ENCODE data around the gene AGMO. TPM values are rescaled to one million over a fixed set of nuclear protein-coding genes. Genes with fewer than 3 reads are reported as not detected.

Gene AGMO
- total RNA-seq, 1 experiment from 2014 or later: not detected

- no peaks in the 10 kb centered on the region for H3K9me3 ChIP-seq (ENCODE audit: control insufficient read depth in 1 of 2, insufficient read depth in 1 of 2, low read depth in 1 of 2, low read length in 2 of 2)
- RAD21 ChIA-PET (ENCODE audit: low non-redundant PET in 1 of 2, low total read pairs in 2 of 2, uncharacterized antibody in 2 of 2, unreplicated experiment in 2 of 2): no interaction called here
Measured at GRCh38 chr7:15403315-15403714, 158.5 kb downstream of the AGMO start.

More at GRCh38 chr7:15403315-15403714, 158.5 kb downstream of the AGMO start:
- ATAC-seq (no peak), DNase-seq (ENCODE audit: low read depth, low spot score) (no peak)
- Histone ChIP-seq H3K4me2 (ENCODE audit: low read length) (no peak overlapping the region), H4K20me1 (ENCODE audit: insufficient read depth) (no peaks in the 10 kb centered on the region), H3K9me2 (ENCODE audit: insufficient read depth) (peaks cover 2% of the 10 kb centered on the region; the same call in 1 of the 2 replicates), H2AFZ (ENCODE audit: low read depth, low read length, poor library complexity, severe bottlenecking) (no peak overlapping the region), H3K27me3 (ENCODE audit: insufficient read depth, low read length) (no peaks in the 10 kb centered on the region), H3K36me3 (ENCODE audit: control insufficient read depth in 1 of 2, insufficient read depth in 2 of 2, low read length in 2 of 2) (no peaks in the 10 kb centered on the region), H3K79me2 (ENCODE audit: insufficient read depth, low read length) (no peaks in the 10 kb centered on the region), H3K4me3 (replicated peaks in 1 of 2; ENCODE audit: low read depth in 1 of 2, low read length in 2 of 2) (no peak overlapping the region), H3K9ac (ENCODE audit: low read length) (no peak overlapping the region), H3K4me1 (ENCODE audit: control insufficient read depth in 1 of 2, insufficient read depth in 2 of 2, low read length in 2 of 2) (no peaks in the 10 kb centered on the region), H3K27ac (ENCODE audit: low read depth, low read length) (no peak overlapping the region)
- TF ChIP-seq MAX (IDR thresholded peaks at IDR 0.05) (no peak), SRF (IDR thresholded peaks at IDR 0.05; ENCODE audit: low read depth) (no peak), YY1 (IDR thresholded peaks at IDR 0.05; ENCODE audit: extremely low read depth, insufficient replicate concordance, low read depth, low read length) (no peak), EZH2phosphoT487 (IDR thresholded peaks at IDR 0.05; ENCODE audit: borderline replicate concordance) (no peak), POLR2A (IDR thresholded peaks at IDR 0.05; ENCODE audit: borderline replicate concordance, extremely low read depth, insufficient read depth, insufficient read length) (no peak), POLR2AphosphoS5 (IDR thresholded peaks at IDR 0.05; ENCODE audit: low read depth, low read length) (no peak), ZNF274 (IDR thresholded peaks at IDR 0.05; ENCODE audit: low read depth, low read length) (no peak), ZBTB33 (IDR thresholded peaks at IDR 0.05; ENCODE audit: extremely low read depth, insufficient replicate concordance, low read length) (no peak), TCF7L2 (IDR thresholded peaks at IDR 0.05; ENCODE audit: borderline replicate concordance, extremely low read depth, insufficient read depth, insufficient read length) (no peak), ELF1 (IDR thresholded peaks at IDR 0.05; ENCODE audit: borderline replicate concordance, low read depth) (no peak), EGR1 (IDR thresholded peaks at IDR 0.05; ENCODE audit: low read depth) (no peak), ZFX (IDR thresholded peaks at IDR 0.05) (no peak)
- no TSS peak for BruUV-seq (replicated peaks)
- POLR2A ChIA-PET: no interaction called here
- CTCF ChIA-PET: no interaction called here
- intact Hi-C loops (cut with micrococcal nuclease): no loop called here
